Colonic mucosa (tissue), 4 donors: ENCODE measurements around the gene LEMD2. TPM values are rescaled to one million over a fixed set of nuclear protein-coding genes. Genes with fewer than 3 reads are reported as not detected.
A peak's percentile ranks its signal among the peaks of the same experiment; 100 is the strongest.

Experiments used
- DNase-seq: peaks from one replicate; pipeline ENCODE4 v3.0.0-alpha.2; 2020
- H3K27ac ChIP-seq: fragments of 200-600 bp; one replicate; pipeline ENCODE4 v1.8.0; 2021
- H3K27me3 ChIP-seq: fragments of 200-600 bp; one replicate; pipeline ENCODE4 v1.8.0; 2021
- H3K36me3 ChIP-seq: fragments of 200-600 bp; one replicate; pipeline ENCODE4 v1.8.0; 2021
- H3K4me1 ChIP-seq: fragments of 200-600 bp; one replicate; pipeline ENCODE4 v1.8.0; 2021; ENCODE audit warnings: mild to moderate bottlenecking
- H3K4me3 ChIP-seq: fragments of 200-600 bp; one replicate; pipeline ENCODE4 v1.8.0; 2021
- H3K9ac ChIP-seq, 2 donors: one replicate each; pipeline ENCODE4 v1.7.0; 2013; ENCODE audit warnings: control low read depth in 2 of 2, low read depth in 2 of 2, low read length in 2 of 2
- H3K9me3 ChIP-seq: fragments of 200-600 bp; one replicate; pipeline ENCODE4 v1.8.0; 2021
- CTCF ChIP-seq: fragments of 200-600 bp; IDR thresholded peaks from one replicate; pipeline ENCODE4 v1.8.0; 2022; ENCODE audit warnings: antibody characterized with exemption, mild to moderate bottlenecking
- intact Hi-C: fragments of 100-400 bp; cut with DNase I; formaldehyde crosslinking; loops from one replicate; pipeline ENCODE4 v1.14.1; 2022
- total RNA-seq, 2 donors: library from RNA; stranded (reverse); fragmentation: NEBNext Ultra II Directional in 1 of 2; extraction: Animal tissue kit (Norgen Biotek cat#: 25700) in 1 of 2; gene quantifications; one replicate each; pipeline ENCODE4 v1.2.1, GENCODE V29; 2021
- donor health status: healthy.
- donor health status: DM: no; HTN: no; CAD: no.
- donor health status: DM: no; HTN: no; CAD: no.

The LEMD2 gene
- total RNA-seq, 2 donors from 2014 or later: 61.6 to 68.1 TPM

- no peak for TF ChIP-seq CTCF
- Histone ChIP-seq H3K27me3 (no peaks in the 10 kb centered on the region), H3K4me1 (peaks cover 6% of the 10 kb centered on the region), H3K4me3 (no peak overlapping the region), H3K36me3 (no peaks in the 10 kb centered on the region), H3K9me3 (no peaks in the 10 kb centered on the region), H3K27ac (no peak overlapping the region), H3K9ac (no peak overlapping the region)
- intact Hi-C loops: no loop called here
- peak; percentile 42 for DNase-seq
Measured at GRCh38 chr6:33827546-33828451, 38.9 kb upstream of the LEMD2 start.

GRCh38 chr6:33826537-33826936, 37.6 kb upstream of the LEMD2 start:
- Histone ChIP-seq H3K9ac (no peak overlapping the region), H3K36me3 (no peaks in the 10 kb centered on the region), H3K27me3 (no peaks in the 10 kb centered on the region), H3K27ac (no peak overlapping the region), H3K4me3 (no peak overlapping the region), H3K9me3 (no peaks in the 10 kb centered on the region), H3K4me1 (peaks cover 6% of the 10 kb centered on the region)
- intact Hi-C loops: no loop called here
- peak; percentile 26 for DNase-seq
- no peak for TF ChIP-seq CTCF

- Histone ChIP-seq H3K4me1 (peaks cover 6% of the 10 kb centered on the region), H3K27ac (peak overlapping the region; percentile 22), H3K27me3 (no peaks in the 10 kb centered on the region), H3K36me3 (no peaks in the 10 kb centered on the region), H3K4me3 (peak overlapping the region; percentile 9), H3K9me3 (no peaks in the 10 kb centered on the region), H3K9ac (peak overlapping the region; percentile 26 to 59)
- peak; percentile 69 for DNase-seq
- TF ChIP-seq CTCF: no peak
- intact Hi-C loops: no loop called here
Measured at GRCh38 chr6:33824461-33825154, 35.7 kb upstream of the LEMD2 start.

- H3K27me3 ChIP-seq: no peaks in the 10 kb centered on the region
Measured at GRCh38 chr6:33823806-33824205, 34.9 kb upstream of the LEMD2 start.

More at GRCh38 chr6:33823806-33824205, 34.9 kb upstream of the LEMD2 start:
- intact Hi-C loops: no loop called here
- no peaks in the 10 kb centered on the region for H3K36me3 ChIP-seq
- H3K27ac ChIP-seq: no peak overlapping the region
- TF ChIP-seq CTCF: no peak
- DNase-seq: no peak
- no peaks in the 10 kb centered on the region for H3K9me3 ChIP-seq
- H3K4me1 ChIP-seq: peaks cover 6% of the 10 kb centered on the region
- H3K4me3 ChIP-seq: no peak overlapping the region
- no peak overlapping the region for H3K9ac ChIP-seq
